H1 (cell line): ENCODE results near the gene CHCHD6. TPM values are rescaled to one million over a fixed set of nuclear protein-coding genes. Genes with fewer than 3 reads are reported as not detected.

Experiments used
- ASH2L ChIP-seq: fragments of 200-600, 300-600 bp; sonication (generic); IDR thresholded peaks from one replicate; pipeline ENCODE4 v1.7.1; 2017; ENCODE audit warnings: low read length
- BACH1 ChIP-seq: IDR thresholded peaks from 2 replicates; pipeline ENCODE4 v1.6.1; 2012; ENCODE audit warnings: low read length, improper control_type of control experiment
- CHD1 ChIP-seq: IDR thresholded peaks from 2 replicates; pipeline ENCODE4 v1.6.1; 2012; ENCODE audit warnings: low read depth, low read length, improper control_type of control experiment
- FOSL1 ChIP-seq: IDR thresholded peaks from 2 replicates; pipeline ENCODE4 v1.6.1; 2011; ENCODE audit warnings: mild to moderate bottlenecking, low read depth, low read length, moderate library complexity; ENCODE audit not compliant: insufficient read depth
- HDAC2 ChIP-seq, 2 experiments: fragments of 300-600 bp in 1 of 2; sonication (generic) in 1 of 2; IDR thresholded peaks; 2 replicates each; pipeline ENCODE4 v1.6.1; 2011 to 2012; ENCODE audit warnings: low read depth in 2 of 2, low read length in 2 of 2, mild to moderate bottlenecking in 2 of 2, moderate library complexity in 2 of 2, borderline replicate concordance in 1 of 2, inconsistent platforms in 1 of 2
- JUN ChIP-seq: IDR thresholded peaks from 2 replicates; pipeline ENCODE4 v1.6.1; 2011; ENCODE audit warnings: low read depth, mild to moderate bottlenecking, improper control_type of control experiment, low read length
- JUND ChIP-seq: IDR thresholded peaks from 2 replicates; pipeline ENCODE4 v1.6.1; 2011; ENCODE audit warnings: mild to moderate bottlenecking, improper control_type of control experiment, low read length
- MAFK ChIP-seq: IDR thresholded peaks from 2 replicates; pipeline ENCODE4 v1.6.1; 2012; ENCODE audit warnings: low read depth, mild to moderate bottlenecking, improper control_type of control experiment, low read length
- NANOG ChIP-seq: IDR thresholded peaks from 2 replicates; pipeline ENCODE4 v1.6.1; 2011; ENCODE audit warnings: low read length, low read depth, mild to moderate bottlenecking, inconsistent platforms; ENCODE audit not compliant: insufficient read depth, poor library complexity, severe bottlenecking
- NRF1 ChIP-seq: IDR thresholded peaks from 2 replicates; pipeline ENCODE4 v1.6.1; 2011; ENCODE audit warnings: mild to moderate bottlenecking, low read depth, low read length, improper control_type of control experiment
- RAD21 ChIP-seq, 2 experiments: IDR thresholded peaks in 1 of 2; conservative IDR thresholded peaks in 1 of 2; 2 replicates each; pipeline ENCODE4 v1.6.1; 2011; ENCODE audit warnings: low read depth in 2 of 2, low read length in 2 of 2, improper control_type of control experiment in 1 of 2, inconsistent platforms in 1 of 2, mild to moderate bottlenecking in 1 of 2, moderate library complexity in 1 of 2
- SIRT6 ChIP-seq: IDR thresholded peaks from one replicate; pipeline ENCODE4 v1.7.1; 2012; ENCODE audit warnings: low read length, inconsistent platforms
- SP1 ChIP-seq: IDR thresholded peaks from 2 replicates; pipeline ENCODE4 v1.6.1; 2011; ENCODE audit warnings: low read depth, low read length
- TBP ChIP-seq: IDR thresholded peaks from 2 replicates; pipeline ENCODE4 v1.6.1; 2011; ENCODE audit warnings: low read depth, low read length, improper control_type of control experiment
- TEAD4 ChIP-seq: IDR thresholded peaks from 2 replicates; pipeline ENCODE4 v1.6.1; 2012; ENCODE audit warnings: low read depth, low read length, inconsistent platforms, mixed read lengths
- YY1 ChIP-seq: IDR thresholded peaks from 2 replicates; pipeline ENCODE4 v1.6.1; 2011; ENCODE audit warnings: low read depth, mild to moderate bottlenecking, low read length
- polyA plus RNA-seq, 7 experiments: library from polyadenylated mRNA; depleted of rRNA in 3 of 7; stranded (reverse) in 5 of 7; unstranded in 2 of 7; fragments of >200 nt in 5 of 7; fragments of 200-250 nt in 2 of 7; gene quantifications; 1 replicate in 5 of 7; 2 replicates in 1 of 7; 4 replicates in 1 of 7; pipeline versions ENCODE4 v1.2.1 to v1.2.3, GENCODE V29; 2011 to 2013; ENCODE audit warnings: missing spikeins in 2 of 7, mixed read lengths in 2 of 7
- total RNA-seq: library from RNA; stranded (reverse); fragmentation: NEBNext Ultra II Directional; extraction: Animal tissue kit (Norgen Biotek cat#: 25700); gene quantifications from 2 replicates; pipeline ENCODE4 v1.2.1, GENCODE V29; 2021
- TF ChIP-seq, protein P1 (sequence below): IDR thresholded peaks from 2 replicates; pipeline ENCODE4 v1.6.1; 2012; ENCODE audit warnings: inconsistent platforms
- TF ChIP-seq, protein P2 (sequence below): IDR thresholded peaks from 2 replicates; pipeline ENCODE4 v1.6.1; 2012; ENCODE audit warnings: inconsistent platforms

CHCHD6 gene
- total and polyA plus RNA-seq, 2 of the 8 experiments (the other 6 are each of a cell fraction or from before 2014, with no cell fraction given): 32.4 to 37.6 TPM

GRCh38 chr3:126784254-126784653 is 80.2 kb downstream of the CHCHD6 start (continued):
- TF ChIP-seq RAD21 (IDR thresholded peaks at IDR 0.05 in 1 of 2, conservative IDR thresholded peaks at IDR 0.05 in 1 of 2; ENCODE audit: low read depth in 2 of 2, low read length in 2 of 2) (no peak), MAFK (no peak), HDAC2 (IDR thresholded peaks at IDR 0.05; ENCODE audit: borderline replicate concordance in 1 of 2, low read depth in 2 of 2, low read length in 2 of 2) (peak in 1 of 2 experiments; percentile 55; a peak in 1 of 4 replicates), JUND (no peak), BACH1 (no peak), JUN (no peak), TEAD4 (peak; percentile 68; the same call in 1 of the 2 replicates), SIRT6 (no peak), NANOG (no peak), YY1 (peak; percentile 80), CHD1 (no peak), TBP (no peak), NRF1 (no peak), FOSL1 (no peak), SP1 (no peak), ASH2L (no peak)
- TF ChIP-seq, protein P1, sequence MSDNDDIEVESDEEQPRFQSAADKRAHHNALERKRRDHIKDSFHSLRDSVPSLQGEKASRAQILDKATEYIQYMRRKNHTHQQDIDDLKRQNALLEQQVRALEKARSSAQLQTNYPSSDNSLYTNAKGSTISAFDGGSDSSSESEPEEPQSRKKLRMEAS: no peak
- TF ChIP-seq, protein P2, sequence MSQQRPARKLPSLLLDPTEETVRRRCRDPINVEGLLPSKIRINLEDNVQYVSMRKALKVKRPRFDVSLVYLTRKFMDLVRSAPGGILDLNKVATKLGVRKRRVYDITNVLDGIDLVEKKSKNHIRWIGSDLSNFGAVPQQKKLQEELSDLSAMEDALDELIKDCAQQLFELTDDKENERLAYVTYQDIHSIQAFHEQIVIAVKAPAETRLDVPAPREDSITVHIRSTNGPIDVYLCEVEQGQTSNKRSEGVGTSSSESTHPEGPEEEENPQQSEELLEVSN: 0 out of 2 replicates have a peak, but pooled peaks have one; percentile 27
